ENCODE results near the gene NCKAP5.

The NCKAP5 gene

DNA sequence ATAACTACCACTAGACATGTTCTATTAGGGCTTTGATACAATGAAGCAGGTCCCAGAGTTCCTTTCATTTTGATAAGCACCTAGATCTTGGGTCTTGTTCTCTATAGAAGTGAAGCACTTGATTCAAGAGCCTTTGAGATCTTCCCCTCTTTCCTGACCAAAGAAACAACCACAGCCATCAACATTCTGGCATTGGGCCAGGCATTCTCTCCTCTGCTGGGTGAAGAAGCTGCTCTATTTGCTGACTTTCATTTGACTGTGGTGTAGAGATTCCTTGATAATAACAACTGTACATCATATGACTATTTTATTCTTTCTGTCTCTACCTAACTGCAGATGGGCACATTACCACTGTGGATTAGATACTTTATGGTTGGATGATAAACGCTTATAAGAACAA, 801.7 kb downstream of the NCKAP5 start:
- no peak for DNase-seq

DNA sequence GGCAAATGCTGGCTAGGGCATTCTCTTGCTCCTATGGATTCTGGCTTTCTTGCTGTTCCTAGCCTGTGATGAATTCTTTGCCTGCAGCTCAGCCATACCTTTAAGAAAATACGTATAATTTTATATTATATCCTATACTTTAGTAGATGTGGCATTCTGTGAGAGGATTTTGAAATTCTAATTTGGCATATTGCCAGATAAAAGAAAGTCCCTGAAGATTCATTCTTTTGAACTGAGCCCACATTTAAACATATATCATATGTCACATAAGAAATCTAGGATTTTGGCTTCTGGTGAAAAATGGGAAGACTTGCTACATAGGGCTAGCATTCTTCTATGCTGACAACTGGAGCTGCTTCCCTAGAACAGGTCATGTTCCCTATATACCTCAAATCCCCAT, 806.8 kb downstream of the NCKAP5 start:
- DNase-seq, result no peak

DNA sequence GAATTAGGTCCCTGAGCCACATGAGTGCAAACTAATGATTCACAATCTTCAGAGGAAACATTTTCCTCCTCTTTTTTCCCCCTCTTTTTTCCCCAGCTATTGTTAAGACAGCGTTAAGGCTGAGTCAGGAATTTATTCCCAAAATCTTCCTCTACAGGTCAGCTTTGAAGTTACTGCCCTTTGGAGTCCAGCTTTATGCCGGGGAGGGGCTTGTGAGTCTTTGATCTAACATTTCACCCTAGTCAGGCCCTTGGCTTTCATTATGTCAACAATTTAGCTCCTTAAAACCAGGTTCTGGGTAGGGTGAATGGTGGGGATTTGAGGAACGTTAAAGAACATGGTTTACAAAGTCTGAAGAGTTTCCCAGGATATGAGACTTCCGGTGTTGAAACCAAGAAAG, 807.3 kb downstream of the NCKAP5 start:
- no peak for DNase-seq

DNA sequence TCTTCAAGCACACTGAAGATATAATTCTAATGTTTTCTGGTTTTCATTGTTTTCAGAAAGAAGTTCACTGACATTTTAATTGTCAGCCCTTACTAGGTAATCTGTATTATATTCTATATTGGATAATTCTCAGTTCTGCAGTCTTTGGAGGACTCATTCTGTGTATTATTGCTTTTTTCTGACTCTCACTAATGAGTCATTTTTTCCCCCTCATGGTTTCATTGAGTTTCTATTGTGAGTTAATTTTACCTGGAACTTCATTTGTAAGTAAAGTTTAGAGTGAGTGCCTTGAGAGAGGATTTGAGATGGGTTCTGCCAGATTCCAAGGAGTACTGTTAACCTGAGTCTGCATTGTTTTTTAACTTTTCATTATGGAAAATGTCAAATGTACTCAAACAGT, 807.9 kb downstream of the NCKAP5 start:
- no peak for DNase-seq

DNA sequence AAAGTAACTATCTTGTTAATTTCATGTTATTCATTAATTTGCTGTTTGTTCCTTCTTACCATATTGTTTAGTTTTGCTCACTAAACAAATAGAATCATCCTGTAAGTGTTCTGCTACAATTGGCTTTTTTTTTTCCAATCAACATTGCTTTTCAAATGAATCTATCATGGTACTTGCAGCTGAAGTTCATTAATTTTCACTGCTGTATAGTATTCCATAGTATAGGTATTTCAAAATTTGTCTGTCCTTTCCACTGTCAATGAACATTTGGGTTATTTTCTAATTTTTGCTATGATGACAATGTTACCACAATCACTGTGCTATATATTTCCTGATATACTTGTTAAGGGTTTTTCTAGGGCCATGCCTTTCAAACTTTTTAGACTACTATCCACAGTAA, 809.3 kb downstream of the NCKAP5 start:
- no peak for DNase-seq

DNA sequence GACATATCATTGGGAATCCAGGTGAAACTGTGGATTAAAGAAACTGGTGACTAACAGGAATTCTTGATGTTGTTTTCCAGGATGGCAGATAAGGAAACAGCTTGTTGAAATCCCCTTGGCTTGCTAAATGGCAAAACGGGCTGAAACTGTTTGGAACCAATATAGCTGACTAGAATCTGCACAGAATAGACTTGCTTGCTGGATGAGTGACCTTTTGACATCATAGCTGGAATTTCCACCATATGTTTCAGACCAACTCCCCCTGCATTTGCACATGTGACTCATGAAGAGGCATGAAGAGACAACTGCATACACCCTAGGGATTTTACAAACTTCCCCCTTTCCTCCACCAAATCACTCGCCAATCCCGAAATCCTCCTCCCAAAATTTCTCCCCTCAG, 810.6 kb downstream of the NCKAP5 start:
- no peak for DNase-seq

DNA sequence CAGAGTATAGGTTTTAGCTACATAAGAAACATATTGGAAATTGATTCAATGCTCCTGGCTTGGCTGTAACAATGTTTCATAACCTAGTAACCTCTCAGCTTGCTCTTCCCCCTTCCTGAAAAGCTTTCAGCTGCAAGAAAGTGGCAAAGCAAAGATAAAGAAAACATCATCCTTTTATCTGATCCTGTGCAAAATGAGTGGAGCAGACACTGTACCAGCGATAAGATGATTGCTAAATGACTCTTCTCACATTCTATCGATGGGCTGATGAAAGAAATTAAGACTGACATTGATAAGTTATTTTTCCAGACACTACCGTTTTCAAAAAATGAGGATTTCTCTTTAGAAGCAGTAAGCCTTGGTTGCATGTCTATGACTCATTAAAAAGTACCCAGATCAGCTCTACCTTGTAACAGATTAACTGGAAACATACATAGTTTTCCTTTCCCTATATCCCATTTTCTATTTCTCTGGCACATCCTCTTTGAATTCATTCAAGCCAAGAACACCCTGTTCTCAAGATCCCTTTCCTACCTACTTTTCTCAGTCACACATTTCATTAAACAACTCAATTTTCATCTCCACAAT, 811.2 kb downstream of the NCKAP5 start:
- no peak for DNase-seq

DNA sequence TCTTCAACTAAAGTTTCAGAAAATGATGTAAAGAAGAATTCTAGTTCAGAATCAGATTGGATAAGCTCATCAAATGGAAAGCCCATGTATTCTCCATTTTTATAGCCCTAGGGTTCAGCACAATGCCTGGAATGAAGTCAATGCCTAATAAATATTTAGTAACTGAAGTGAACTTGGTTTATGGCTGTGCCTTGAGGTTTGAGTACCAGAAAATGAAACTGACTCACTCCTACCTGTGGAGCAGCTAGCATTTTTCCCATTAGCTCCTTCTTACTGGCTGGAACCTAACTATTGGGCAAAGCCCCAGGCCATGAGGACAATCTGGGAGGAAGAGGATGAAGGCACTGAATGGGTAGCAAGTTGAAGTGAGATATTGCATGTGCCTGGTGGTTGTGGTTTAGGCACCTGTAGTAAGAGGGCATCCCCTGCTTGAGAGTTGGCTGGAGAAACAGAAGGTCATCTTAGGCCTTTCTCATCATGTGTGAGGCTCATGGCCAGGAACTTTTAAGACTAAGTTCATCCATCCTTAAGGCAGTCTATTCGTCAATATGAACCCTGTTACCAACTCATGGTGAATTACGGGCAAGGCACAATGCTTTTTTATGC, 813.3 kb downstream of the NCKAP5 start:
- no peak for DNase-seq

DNA sequence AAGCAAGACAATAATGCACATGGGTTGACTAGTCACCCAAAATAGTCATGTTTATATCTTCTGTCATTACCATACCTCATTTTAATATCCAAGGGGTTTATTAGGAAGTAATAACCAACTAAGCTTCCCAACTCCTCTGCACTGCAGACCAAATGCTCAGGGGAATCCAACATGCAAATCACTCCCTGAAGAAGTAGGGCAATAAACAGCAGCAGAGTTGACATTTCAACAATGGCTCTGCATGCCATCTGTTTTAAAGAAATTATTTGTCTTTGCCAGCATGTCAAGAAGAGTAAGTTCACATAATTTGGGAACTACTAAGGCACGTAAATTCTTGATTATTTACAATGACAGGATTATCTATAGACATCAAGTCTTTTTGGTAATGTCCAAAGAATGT, 813.9 kb downstream of the NCKAP5 start:
- no peak for DNase-seq

DNA sequence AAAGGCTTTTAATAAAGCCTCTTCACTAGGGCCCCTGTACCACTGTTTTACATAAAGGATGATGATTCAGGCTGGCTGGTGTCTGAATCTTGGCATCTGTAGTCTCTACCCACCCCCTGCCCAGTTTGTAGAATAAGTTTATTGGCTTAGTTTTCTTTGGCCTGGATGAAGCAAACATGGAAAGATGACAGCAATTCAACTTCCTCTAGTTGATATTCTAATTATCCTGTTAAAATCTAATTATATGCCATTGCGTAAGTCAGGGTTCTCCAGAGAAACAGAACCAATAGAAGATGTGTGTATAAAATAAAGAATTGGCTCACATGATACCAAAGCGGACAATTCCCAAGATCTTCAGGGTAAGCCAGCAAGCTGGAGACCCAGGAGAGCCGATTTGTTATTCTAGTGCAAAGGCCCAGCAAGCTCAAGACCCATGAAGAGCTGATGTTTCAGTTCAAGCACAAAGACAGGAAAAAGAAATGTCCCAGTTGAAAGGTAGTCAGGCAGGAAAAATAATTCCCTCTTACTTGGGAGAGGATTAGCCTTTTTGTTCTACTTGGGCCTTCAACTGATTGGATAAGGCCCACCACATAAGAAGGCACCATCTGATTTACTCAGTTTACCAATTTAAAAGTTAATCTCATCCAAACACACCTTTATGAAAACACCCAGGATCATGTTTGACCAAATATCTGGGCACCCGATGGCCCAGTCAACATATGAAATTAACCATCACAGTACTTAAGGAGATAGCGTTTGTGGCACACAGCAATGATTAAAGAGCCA, 815.6 kb downstream of the NCKAP5 start:
- no peak for DNase-seq

DNA sequence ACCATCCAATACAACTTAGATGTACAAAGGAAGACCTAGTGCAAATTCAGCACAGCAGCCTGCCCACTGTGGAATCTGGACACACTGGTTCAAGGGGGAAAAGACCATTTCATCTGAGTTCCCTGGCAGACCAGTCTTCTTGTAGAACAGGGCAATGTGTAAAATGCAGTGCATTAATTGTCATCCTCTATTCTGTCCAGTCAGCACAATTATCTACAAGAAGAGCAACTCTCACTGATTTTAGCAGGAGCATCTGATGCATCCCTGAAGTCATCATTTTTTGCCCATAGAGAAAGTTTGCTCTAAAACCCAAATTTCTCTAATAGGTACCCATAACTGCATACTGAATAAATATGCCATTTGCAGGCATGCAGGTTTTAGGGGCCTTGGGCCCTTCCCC, 816.4 kb downstream of the NCKAP5 start:
- no peak for DNase-seq

DNA sequence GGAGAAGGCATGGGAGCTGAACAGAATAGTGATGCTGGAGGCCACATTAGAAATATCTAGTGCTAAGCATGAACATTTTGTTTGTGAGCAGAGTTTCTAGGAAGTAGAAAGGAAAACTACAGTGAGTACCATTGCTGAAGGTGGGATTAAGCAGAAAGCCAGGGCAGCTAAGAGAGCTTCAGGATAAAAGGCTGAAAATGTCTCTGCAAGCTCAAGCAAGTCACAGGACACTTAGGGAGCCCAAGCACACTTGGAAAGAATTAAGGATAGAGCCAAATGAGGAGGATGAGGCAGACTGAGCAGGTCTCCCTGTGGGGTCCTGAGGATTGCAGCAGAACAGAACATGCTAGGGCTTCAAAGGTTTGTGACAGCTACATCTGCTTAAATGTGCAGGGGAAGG, 817.7 kb downstream of the NCKAP5 start:
- no peak for DNase-seq

DNA sequence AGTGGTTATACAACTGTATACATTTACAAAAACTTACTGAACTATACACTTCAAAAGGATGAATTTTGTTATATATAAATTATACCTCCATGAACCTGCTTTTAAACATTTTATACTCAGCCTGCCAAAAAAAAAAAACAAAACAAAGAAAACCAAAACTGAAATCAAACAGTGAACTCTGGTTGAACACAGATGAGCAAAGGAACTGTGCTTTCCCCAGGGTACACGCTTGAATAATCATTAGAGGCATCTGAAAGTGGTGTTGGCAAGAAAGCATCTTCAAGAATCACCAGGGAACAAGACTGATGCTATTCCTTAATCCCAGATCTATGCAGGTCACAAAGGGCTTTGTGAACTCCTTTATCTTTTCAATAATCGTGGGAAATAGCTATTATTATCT, 821.2 kb downstream of the NCKAP5 start:
- no peak for DNase-seq

DNA sequence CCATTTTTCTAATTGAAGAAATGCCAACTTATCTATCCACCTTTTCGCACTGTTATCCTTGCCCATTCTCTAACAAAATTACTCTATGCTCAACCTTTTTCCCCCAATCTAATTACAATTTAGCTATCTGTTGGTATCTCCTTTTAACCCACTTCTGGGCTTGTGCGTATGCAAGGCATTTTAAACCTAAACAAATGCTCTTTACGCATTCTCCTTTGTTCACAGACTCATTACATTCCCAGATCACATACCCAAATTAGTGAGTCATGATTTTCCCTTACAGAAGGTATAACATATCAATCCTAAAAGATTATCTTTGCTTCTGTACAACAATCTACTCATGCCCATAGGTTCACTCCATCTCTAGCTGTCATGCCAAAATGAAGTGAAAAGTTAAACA, 826.5 kb downstream of the NCKAP5 start:
- no peak for DNase-seq

DNA sequence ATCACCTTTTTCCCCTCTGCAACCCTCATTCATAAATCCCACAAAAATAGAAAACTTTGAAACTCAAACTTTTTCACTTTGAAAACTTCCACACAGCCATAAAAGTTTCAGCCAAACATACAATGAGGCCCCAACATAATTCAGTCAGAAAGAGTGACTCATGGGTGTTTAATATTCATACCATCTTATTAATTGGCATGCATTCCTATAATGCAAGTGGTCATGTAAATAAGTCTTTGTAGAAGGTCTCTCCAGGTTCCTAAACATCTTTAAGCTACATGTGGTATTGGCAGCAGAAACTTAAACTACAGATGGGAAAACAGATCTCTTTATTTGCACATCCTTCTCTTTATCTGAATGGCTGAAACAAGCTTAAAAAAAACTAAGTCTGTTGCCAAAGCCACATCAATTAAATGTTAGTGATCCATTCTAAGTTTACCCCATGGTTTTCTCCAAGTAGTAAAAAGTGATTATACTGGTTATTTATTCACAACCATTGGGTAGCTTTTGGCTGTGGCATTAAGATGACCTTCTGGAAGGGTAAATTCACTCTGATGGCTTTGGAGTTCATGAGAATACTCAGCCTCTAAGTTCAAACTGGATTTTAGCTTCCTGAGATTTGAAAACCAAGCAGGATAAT, 828.1 kb downstream of the NCKAP5 start:
- no peak for DNase-seq

DNA sequence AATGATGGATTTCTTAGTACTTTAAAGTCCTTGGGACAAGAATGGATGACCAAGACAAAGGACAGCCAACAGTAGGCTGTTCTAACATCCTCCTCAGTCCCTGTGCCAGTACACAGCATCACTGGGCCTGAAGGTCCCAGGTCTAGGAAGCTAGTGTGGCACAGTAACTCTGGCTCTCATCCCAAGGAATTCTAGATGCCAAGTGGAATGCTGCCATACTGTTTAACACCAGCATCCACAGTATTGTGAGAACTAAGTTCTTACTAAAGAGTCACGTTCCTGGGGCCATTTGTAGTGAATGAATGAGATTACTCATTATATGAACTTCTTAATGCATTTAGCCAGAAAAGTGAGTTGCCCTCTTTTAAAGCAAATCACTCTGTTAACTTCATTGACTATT, 830.0 kb downstream of the NCKAP5 start:
- DNase-seq, result no peak

DNA sequence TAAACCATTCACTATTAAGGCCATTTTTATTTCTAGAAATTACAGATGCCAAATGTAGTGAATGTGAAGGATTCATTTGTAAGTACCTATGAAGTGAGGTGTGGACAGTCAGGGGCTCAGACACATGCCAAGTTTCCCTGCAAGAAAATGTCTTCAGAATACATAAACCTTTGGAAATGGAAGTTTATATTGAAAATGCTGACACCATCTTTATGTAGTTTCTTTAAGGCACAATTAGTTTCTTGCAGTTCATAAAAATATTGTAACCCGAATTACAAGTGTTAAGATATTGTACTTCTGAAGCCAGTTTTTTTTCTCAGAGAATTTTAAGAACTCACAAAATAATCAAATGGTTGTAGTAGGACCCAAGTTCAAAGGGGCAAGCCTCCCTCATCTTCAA, 832.2 kb downstream of the NCKAP5 start:
- no peak for DNase-seq

DNA sequence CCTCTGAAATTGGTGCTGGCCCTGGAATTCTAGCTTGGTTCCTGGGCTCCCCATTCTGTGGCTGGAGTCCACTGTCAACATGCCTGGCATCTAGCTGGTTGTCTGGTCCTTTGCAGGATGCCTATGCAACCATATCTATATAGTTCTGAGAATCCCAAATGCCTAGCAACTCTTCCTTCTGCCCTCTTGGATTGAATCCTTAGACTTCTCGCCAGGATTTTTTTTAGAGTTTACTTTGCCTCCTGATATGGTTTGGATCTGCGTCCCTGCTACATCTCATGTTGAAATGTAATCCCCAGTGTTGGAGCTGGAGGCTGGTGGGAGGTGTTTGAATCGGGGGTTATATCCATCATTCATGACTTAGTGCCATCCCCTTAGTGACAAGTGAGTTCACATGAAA, 833.3 kb downstream of the NCKAP5 start:
- no peak for DNase-seq

DNA sequence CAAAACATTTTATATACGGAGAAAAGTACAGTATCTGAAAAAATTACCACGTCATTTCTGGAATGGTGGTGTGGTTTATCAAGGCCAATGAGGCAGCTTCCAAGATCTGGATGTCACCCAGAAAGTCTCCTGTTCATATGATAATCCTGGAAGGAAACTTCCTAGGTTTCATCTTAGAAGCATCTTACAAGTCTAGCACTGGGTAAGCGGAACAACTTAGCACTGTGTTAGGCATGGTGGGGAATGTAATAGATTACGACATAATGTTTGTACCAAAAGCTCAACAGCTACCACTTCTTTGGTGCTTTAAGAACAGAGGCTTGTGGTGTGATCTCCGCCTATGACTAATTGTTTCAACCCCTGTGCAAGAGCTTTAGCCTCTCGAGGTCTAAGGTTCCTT, 835.2 kb downstream of the NCKAP5 start:
- DNase-seq, result no peak

DNA sequence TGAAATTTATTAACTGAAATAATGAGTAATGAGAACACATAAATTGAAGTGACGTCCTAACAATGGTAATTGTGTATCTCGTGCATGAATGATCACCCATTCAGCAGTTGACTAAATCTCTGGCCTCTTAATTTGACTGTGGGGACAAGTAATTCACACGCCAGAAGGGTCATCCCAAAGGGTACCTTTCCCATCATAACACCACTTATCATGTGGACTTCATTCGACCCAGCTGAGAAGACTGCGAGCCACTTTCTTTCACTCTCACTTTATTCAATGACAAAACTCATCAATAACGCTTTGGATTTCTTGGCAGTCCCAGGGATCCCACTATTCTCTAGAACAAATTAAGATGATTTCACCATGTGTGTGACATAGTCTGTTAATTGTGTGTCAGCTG, 835.6 kb downstream of the NCKAP5 start:
- no peak for DNase-seq

DNA sequence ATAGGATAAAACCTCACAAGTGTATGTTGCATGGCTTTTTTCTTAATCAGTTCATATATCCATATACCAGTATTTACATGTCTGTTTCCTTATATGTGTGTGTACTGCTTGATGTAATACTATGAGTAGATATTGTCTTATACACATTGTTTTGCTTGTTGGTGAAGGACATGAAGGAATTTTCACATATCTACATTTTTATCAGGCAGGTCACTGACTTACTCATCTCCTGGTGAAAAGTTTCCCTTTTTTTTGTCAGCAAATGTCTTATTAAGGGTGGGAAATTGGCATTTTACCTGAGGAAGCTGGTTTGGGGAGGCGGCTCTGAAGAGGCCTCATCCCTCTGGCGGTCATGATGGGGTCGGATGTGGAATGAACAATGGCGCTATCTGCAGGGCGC, 836.8 kb downstream of the NCKAP5 start:
- DNase-seq, result no peak

DNA sequence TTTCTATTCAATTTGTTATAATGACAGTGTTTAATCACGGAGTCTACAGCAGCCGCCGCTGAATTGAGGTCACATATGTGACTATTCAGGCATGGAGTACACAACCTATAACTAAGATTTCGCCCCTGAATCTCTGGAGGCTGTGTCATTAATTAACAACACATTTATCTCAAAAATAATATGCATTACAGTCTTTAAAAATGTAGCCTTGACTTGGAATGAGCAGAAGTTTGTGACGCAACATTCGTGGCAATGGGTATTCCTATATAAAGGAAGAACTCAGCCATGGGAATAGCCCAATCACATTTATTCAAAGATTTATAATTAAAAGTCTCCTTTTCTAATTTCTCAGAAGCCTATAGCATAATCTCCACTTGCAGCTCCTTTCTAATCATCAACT, 837.7 kb downstream of the NCKAP5 start:
- DNase-seq, result no peak

DNA sequence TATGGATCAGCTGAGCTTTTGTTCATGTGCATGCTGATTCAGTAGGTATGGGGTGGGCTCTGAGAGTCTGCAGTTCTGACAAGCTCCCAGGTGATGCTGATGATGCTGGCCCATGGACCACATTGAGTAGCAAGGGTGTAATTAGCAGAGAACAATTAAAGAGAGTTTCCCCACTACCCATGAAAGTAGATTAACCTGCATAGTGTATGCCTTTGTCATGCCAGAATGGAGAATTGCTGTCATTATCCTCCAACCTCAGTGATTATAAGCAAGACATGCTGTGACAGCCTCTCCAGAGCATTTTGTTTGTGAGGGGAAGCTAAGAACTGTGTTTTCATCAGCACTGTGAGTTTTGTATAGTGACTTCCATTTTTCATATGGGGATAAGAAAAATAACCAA, 838.7 kb downstream of the NCKAP5 start:
- DNase-seq, result no peak

DNA sequence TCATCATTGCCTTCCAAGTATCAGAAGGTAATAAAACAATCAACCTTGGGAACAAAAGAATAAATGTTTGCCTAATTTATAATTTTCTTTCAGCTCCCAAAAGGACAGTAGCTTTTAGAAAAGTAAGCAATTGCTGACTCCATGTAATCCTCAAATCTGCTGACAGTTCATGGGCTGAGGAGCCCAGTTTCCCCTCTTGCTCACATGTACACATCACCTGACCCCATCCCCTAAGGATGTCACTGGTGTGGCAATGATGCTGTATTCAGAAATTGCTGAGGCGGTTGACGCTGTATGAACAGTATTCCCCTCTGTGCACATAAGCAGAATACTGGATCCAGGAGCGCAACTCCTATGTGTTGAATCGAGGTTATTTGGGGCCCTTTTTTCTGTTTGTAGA, 842.1 kb downstream of the NCKAP5 start:
- no peak for DNase-seq

Measured in AML-193 (cell line).